HL-60 (cell line): ENCODE data around the gene SH2D3C.
A peak's percentile ranks its signal among the peaks of the same experiment; 100 is the strongest.

Experiments used
- DNase-seq, 2 experiments: peaks; one replicate each; pipeline ENCODE4 v3.0.0-alpha.2; 2010 to 2020; ENCODE audit warnings: low read depth in 1 of 2, low spot score in 1 of 2
- H3K27ac ChIP-seq: fragments of 250-450 bp; sonication (Bioruptor Pico); replicated peaks from 2 replicates; pipeline ENCODE4 v1.5.1; 2020; ENCODE audit warnings: mild to moderate bottlenecking, moderate library complexity
- H3K27me3 ChIP-seq: fragments of 250-450 bp; sonication (Bioruptor Pico); 2 replicates; pipeline ENCODE4 v1.5.1; 2021; ENCODE audit warnings: mild to moderate bottlenecking, moderate library complexity; ENCODE audit not compliant: insufficient read depth, poor library complexity, severe bottlenecking
- H3K4me3 ChIP-seq: replicated peaks from 2 replicates; pipeline ENCODE4 v1.5.1; 2011; ENCODE audit warnings: mild to moderate bottlenecking, control low read depth, low read length; ENCODE audit not compliant: insufficient read depth
- CTCF ChIP-seq: IDR thresholded peaks from one replicate; pipeline ENCODE4 v1.5.1; 2011; ENCODE audit warnings: low read length, control low read depth, inconsistent platforms; ENCODE audit not compliant: insufficient read depth
- GABPA ChIP-seq: IDR thresholded peaks from 2 replicates; pipeline ENCODE4 v1.6.1; 2012; ENCODE audit warnings: low read depth
- POLR2AphosphoS5 ChIP-seq: IDR thresholded peaks from 2 replicates; pipeline ENCODE4 v1.6.1; 2012; ENCODE audit warnings: low read depth
- REST ChIP-seq: IDR thresholded peaks from 2 replicates; pipeline ENCODE4 v1.6.1; 2012; ENCODE audit warnings: low read depth; ENCODE audit not compliant: insufficient replicate concordance
- SPI1 ChIP-seq: IDR thresholded peaks from 2 replicates; pipeline ENCODE4 v1.6.1; 2012; ENCODE audit warnings: low read depth, mild to moderate bottlenecking, borderline replicate concordance

The SH2D3C gene

GRCh38 chr9:127809540-127810377, 31.3 kb upstream of the SH2D3C start:
- Histone ChIP-seq H3K27me3 (no peaks in the 10 kb centered on the region), H3K4me3 (no peak overlapping the region), H3K27ac (no peak overlapping the region)
- TF ChIP-seq SPI1 (no peak), GABPA (no peak), REST (no peak), POLR2AphosphoS5 (no peak), CTCF (no peak)
- no peak for DNase-seq

GRCh38 chr9:127809002-127809539, 30.6 kb upstream of the SH2D3C start:
- no peaks in the 10 kb centered on the region for H3K27me3 ChIP-seq
- no peak overlapping the region for H3K27ac ChIP-seq
- H3K4me3 ChIP-seq, result no peak overlapping the region
- no peak for TF ChIP-seq CTCF
- no peak for TF ChIP-seq GABPA
- TF ChIP-seq POLR2AphosphoS5, result no peak
- no peak for TF ChIP-seq SPI1
- no peak for TF ChIP-seq REST
- no peak for DNase-seq

GRCh38 chr9:127808347-127809001, 30.0 kb upstream of the SH2D3C start:
- H3K27me3 ChIP-seq, result no peaks in the 10 kb centered on the region
- no peak for TF ChIP-seq CTCF
- peak; percentile 3; the same call in 1 of the 2 replicates for TF ChIP-seq POLR2AphosphoS5
- TF ChIP-seq SPI1, result no peak
- no peak overlapping the region for H3K27ac ChIP-seq
- DNase-seq, result no peak
- H3K4me3 ChIP-seq, result no peak overlapping the region
